ENCODE data around the gene PLA2G4E.
A peak's percentile ranks its signal among the peaks of the same experiment; 100 is the strongest.

PLA2G4E gene

GRCh38 chr15:41955807-41956525, 64.9 kb downstream of the PLA2G4E start:
- no peak for DNase-seq (ENCODE audit: low spot score)

- DNase-seq (ENCODE audit: low spot score): no peak
These were observed 65.7 kb downstream of the PLA2G4E start for GRCh38 chr15:41955100-41955499.

GRCh38 chr15:41954036-41954435, 66.8 kb downstream of the PLA2G4E start:
- no peak for DNase-seq (ENCODE audit: low spot score)

GRCh38 chr15:41952013-41952563, 68.8 kb downstream of the PLA2G4E start:
- DNase-seq (ENCODE audit: low spot score): no peak

DNA sequence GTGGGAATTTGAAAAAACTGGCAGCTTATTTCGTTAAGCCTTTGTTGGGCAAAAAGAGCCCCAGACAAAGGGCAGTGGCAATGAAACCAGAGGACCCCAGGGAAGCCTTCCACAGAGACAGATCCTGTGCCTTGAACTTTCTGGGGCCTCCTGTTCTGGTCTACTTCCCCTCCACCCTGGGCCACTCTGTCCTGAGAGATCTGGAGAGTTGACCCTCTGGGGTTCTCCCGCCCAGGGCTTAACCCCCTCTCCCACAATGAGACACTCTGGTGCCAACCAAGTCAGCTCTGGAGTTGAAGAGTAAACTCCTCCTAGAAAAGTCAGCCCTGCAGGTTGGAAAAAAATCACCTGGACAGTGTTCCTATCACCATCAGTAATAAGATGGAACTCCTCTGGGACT, 69.3 kb downstream of the PLA2G4E start:
- no peak for DNase-seq (ENCODE audit: low spot score)

- DNase-seq (ENCODE audit: low spot score): no peak
These were observed 70.4 kb downstream of the PLA2G4E start for GRCh38 chr15:41950489-41950888.

GRCh38 chr15:41950127-41950483, 70.7 kb downstream of the PLA2G4E start:
- no peak for DNase-seq (ENCODE audit: low spot score)

DNA sequence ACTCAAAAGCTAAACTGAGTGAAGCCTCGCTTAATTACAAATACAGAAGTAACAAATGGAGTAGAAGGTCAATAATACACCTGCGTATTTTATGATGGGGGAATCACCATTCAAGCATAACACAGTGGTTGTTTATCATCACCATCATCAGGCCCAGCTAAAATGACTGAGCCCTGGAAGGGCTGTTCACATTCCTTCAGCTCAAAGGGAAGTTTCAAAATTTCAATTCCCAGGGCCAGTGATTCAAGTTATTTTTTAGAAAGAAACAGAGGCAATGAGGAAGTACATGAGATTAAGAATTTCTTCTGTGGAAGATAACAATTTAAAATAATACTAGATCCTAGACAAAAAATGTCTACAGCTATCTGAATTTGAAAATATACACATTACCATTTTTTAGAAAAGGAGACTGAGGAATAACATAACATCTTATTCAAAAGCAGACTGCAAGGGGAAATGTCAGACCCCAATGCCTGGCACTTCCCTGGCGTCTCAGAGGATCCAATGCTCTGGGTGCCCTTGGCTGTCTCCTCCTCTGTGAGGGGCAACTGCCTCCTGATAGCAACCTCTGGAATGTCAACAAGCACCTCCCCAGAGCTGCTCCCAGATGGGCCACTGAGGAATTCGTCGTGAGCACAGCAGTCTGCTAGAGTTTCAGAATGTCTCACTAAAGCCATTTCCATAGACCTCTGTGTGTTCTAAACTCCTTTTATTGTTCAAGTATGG, 71.3 kb downstream of the PLA2G4E start:
- DNase-seq (ENCODE audit: low spot score): no peak

DNA sequence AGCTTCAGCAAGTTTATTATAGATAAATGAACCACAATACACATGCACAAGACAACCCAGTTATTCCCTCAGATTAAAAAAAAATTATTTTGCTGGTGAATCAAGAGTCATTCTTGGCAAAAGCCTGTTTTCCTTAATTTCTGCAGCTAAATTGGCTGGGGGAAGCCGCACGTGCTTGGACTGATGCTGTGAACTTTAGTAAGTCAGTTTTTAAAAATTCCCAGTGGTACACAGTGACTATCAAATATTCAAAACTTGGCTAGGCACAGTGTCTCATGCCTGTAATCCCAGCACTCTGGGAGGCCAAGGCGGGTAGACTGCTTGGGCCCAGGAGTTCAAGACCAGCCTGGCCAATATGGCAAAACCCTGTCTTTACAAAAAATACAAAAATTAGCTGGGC, 72.4 kb downstream of the PLA2G4E start:
- DNase-seq (ENCODE audit: low spot score): no peak

DNA sequence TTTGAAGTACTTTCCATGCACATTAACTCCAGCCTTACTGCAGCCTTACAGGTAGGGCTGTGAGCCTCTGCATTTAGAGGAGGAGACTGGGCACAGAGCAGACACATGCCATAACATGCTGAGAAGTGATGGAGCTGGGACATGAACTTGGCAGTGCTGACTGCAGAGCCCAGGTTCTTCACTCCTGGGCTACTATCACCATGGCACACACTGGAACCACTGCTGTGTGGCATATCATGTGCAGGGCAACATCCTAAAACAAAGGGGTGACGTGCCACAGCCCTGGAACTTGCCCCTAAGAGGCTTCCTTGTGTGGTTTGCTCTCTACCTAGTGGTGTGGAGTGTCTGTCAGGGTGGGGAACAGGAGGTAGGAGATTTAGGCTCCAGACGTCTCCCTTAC, 73.9 kb downstream of the PLA2G4E start:
- DNase-seq (ENCODE audit: low spot score): no peak

- DNase-seq (ENCODE audit: low spot score): no peak
These were observed 75.1 kb downstream of the PLA2G4E start for GRCh38 chr15:41945731-41946130.

DNA sequence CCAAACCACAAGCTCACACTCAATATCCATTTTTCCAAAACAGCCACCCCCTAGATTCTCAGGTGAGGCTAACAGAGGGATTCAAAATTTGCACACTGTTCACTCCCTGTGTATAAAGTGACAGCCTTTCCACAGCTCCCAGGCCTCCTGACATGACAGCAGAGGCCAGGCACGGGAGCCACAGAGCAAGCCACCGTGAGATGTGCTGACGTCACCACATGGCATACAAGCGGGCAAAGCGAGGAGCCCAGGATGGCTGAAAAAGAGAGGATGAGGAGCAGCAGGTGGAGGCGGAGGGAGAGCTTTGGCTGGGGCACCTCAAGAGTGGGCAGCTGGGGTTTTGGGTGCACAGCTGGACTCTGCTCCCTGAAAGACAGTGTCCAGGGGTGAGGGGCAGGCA, 75.6 kb downstream of the PLA2G4E start:
- no peak for DNase-seq (ENCODE audit: low spot score)

DNA sequence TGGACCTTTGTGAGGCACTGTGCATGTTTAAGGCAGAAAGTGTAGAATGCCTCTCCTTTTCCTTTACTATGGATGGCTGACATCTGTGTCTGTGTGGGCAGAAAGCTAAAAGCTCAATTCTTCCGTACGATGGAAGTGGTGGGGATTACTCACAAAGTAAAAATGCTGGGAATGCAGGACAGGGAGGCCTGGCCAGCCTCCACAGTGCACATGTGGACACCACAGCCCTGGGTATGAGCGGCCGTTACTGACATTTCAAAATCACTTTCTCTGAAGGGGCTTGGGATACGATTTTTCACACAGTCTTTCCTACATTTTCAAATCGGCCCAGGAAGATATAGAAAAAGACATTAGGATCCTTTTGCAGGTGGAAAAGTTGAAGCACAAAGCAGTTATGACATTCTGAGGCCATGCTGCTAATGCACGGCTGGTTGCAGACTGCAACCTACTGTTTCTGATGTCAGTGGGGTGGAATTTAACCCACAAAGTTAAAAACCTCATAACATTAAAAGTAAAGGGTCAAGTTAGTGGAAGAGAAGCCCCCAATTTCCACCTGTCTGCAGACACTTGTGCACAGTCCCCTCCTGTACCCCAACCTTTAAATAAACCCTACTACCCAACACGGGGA, 76.4 kb downstream of the PLA2G4E start:
- no peak for DNase-seq (ENCODE audit: low spot score)

- no peak for DNase-seq (ENCODE audit: low spot score)
These were observed 77.1 kb downstream of the PLA2G4E start for GRCh38 chr15:41943543-41944312.

- no peak for DNase-seq (ENCODE audit: low spot score)
These were observed 78.0 kb downstream of the PLA2G4E start for GRCh38 chr15:41942886-41943285.

DNA sequence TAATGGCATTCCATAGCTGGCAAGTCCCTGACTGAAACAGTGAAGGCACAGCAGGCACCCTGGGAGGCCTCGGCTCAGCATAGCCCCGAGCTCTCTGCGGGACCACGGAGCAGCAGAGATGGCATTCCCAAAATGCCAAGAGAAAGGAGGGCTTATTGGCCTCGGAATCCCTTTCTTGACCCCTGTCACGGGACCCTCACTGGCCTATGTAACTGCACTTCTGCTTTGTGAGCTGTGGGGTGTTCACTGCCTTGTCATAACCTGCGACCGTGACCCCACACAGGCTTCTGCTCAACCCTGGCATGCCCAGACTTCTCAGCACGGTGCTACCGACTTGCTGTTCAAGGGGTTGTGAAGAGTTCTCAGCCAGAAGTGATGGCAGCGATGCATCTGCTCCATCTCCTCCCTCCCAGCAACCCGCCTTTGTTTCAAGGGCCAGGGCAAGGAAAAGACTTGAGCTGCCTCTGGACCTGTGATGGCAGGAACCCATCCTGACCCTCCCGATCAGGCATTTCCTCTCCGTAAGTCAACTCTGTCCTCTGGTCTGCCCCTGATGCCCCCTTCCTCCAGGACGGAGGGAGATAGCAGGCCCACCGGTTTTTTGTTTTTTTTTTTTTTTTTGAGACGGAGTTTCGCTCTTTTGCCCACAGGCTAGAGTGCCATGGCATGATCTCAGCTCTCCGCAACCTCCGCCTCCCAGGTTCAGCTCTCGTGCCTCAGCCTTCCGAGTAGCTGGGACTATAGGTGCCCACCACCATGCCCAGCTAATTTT, 79.0 kb downstream of the PLA2G4E start:
- DNase-seq (ENCODE audit: low spot score): no peak

GRCh38 chr15:41940441-41940857, 80.4 kb downstream of the PLA2G4E start:
- peak; percentile 84 for DNase-seq (ENCODE audit: low spot score)

DNA sequence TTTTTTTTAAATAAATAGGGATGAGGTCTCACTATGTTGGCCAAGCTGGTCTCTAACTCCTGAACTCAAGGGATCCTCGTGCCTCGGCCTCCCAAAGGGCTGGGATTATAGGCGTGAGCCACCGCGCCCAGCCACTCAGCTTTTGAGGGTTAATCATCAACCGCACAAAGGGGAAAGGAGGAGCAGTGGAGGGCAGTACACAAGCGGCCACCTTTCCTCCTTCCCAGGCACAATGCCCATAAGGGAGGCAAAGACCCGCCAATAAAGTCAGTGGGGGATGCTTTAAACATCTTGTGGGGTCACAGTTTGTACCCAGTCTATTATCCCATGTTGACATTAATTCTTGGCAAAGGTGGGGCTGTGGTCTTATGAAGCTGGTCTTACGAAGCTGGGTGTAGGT, 80.9 kb downstream of the PLA2G4E start:
- DNase-seq (ENCODE audit: low spot score): no peak

DNA sequence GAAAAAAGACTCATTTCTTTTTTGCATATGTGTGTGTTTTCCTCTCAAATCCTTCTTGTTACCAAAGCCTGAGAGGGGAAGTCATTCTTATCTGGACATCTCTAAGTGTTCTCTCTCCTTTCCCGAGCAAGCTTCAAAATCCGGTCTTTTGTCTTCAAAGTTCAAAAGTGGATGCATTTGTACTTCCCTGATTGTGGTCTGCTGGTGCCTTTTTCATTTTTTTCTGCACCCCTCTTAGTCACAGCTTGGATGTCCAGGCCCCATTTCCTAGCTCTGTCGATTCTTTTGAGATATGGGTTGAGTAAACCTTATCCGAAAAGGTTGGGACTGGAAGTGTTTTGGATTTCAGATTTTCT, 83.3 kb downstream of the PLA2G4E start:
- DNase-seq (ENCODE audit: low spot score): no peak

GRCh38 chr15:41936649-41937567, 83.9 kb downstream of the PLA2G4E start:
- DNase-seq (ENCODE audit: low spot score): peak; percentile 88
